NK-92 (cell line): ENCODE measurements around the gene GNG8.

Source experiments
- DNase-seq: peaks from one replicate; lab custom pipeline; 2025; ENCODE audit not compliant: unreplicated experiment; lab: John Stamatoyannopoulos, UW

Gene GNG8

GRCh38 chr19:46603752-46604231, 32.2 kb downstream of the GNG8 start:
- DNase-seq: no peak

- no peak for DNase-seq
Observed at GRCh38 chr19:46603195-46603637, 32.8 kb downstream of the GNG8 start.

GRCh38 chr19:46602392-46603194, 33.4 kb downstream of the GNG8 start:
- no peak for DNase-seq

GRCh38 chr19:46601318-46602224, 34.4 kb downstream of the GNG8 start, which contains the start of gene CALM3:
TSS of gene CALM3 (plus strand) at chr19:46601330. CDS start at chr19:46601435, 105 bp downstream.
- no peak for DNase-seq

- peak; percentile 74 for DNase-seq
Observed at GRCh38 chr19:46600384-46601317, 35.4 kb downstream of the GNG8 start.

GRCh38 chr19:46599716-46600373, 36.2 kb downstream of the GNG8 start:
- DNase-seq: no peak

- DNase-seq: no peak
Observed at GRCh38 chr19:46598372-46598917, 37.6 kb downstream of the GNG8 start.

GRCh38 chr19:46596008-46596407, 40.0 kb downstream of the GNG8 start:
- no peak for DNase-seq

- DNase-seq: no peak
Observed at GRCh38 chr19:46591870-46592269, 44.1 kb downstream of the GNG8 start.

GRCh38 chr19:46591254-46591653, 44.7 kb downstream of the GNG8 start:
- DNase-seq: no peak

- DNase-seq: no peak
Observed at GRCh38 chr19:46587861-46588260, 48.1 kb downstream of the GNG8 start.

- DNase-seq: no peak
Observed at GRCh38 chr19:46586294-46586693, 49.7 kb downstream of the GNG8 start.

GRCh38 chr19:46585539-46585938, 50.5 kb downstream of the GNG8 start:
- no peak for DNase-seq
